Measurements from ENCODE around the gene LMO2. TPM values are rescaled to one million over a fixed set of nuclear protein-coding genes. Genes with fewer than 3 reads are reported as not detected.

LMO2 gene
- total RNA-seq, 4 donors from 2014 or later = 10.4 to 23.9 (median 19.6) TPM

GRCh38 chr11:33884035-33884434 lies 7.8 kb downstream of the LMO2 start:
- no peak for TF ChIP-seq CTCF (IDR thresholded peaks at IDR 0.05; ENCODE audit: low read depth)

GRCh38 chr11:33881651-33882503 lies 10.0 kb downstream of the LMO2 start:
- no peak for TF ChIP-seq CTCF (IDR thresholded peaks at IDR 0.05; ENCODE audit: low read depth)

GRCh38 chr11:33880979-33881378 lies 10.9 kb downstream of the LMO2 start:
- TF ChIP-seq CTCF (IDR thresholded peaks at IDR 0.05; ENCODE audit: low read depth) = no peak

- no peak for TF ChIP-seq CTCF (IDR thresholded peaks at IDR 0.05; ENCODE audit: low read depth)
These were observed 12.5 kb downstream of the LMO2 start for GRCh38 chr11:33879375-33879774.

GRCh38 chr11:33877038-33877437 lies 14.8 kb downstream of the LMO2 start:
- TF ChIP-seq CTCF (IDR thresholded peaks at IDR 0.05; ENCODE audit: low read depth) = no peak

- TF ChIP-seq CTCF (IDR thresholded peaks at IDR 0.05; ENCODE audit: low read depth) = no peak
These were observed 16.1 kb downstream of the LMO2 start for GRCh38 chr11:33875621-33876294.

GRCh38 chr11:33874910-33875490 lies 16.9 kb downstream of the LMO2 start:
- no peak for TF ChIP-seq CTCF (IDR thresholded peaks at IDR 0.05; ENCODE audit: low read depth)

All from subcutaneous adipose tissue (tissue), 4 donors.